Mucosa of gallbladder (tissue), 1 donor: ENCODE results near the gene PITRM1. TPM values are rescaled to one million over a fixed set of nuclear protein-coding genes. Genes with fewer than 3 reads are reported as not detected.

Experiments
- DNase-seq: peaks from one replicate; pipeline ENCODE4 v3.0.0-alpha.2; 2020; ENCODE audit warnings: low spot score
- total RNA-seq: library from RNA; stranded (reverse); gene quantifications from one replicate; pipeline ENCODE4 v1.2.1, GENCODE V29; 2021
- donor health status: DM: no; HTN: no; CAD: no.

The PITRM1 gene
- total RNA-seq, 1 donor from 2014 or later = 48.5 TPM

GRCh38 chr10:3166496-3167290, 5.9 kb downstream of the PITRM1 start:
- no peak for DNase-seq

GRCh38 chr10:3165196-3165595, 7.4 kb downstream of the PITRM1 start:
- DNase-seq = no peak

- no peak for DNase-seq
Observed at GRCh38 chr10:3163879-3164278, 8.7 kb downstream of the PITRM1 start.

- DNase-seq = no peak
Observed at GRCh38 chr10:3162533-3162932, 10.0 kb downstream of the PITRM1 start.

GRCh38 chr10:3159152-3159551, 13.4 kb downstream of the PITRM1 start:
- DNase-seq = no peak

GRCh38 chr10:3154666-3155065, 17.9 kb downstream of the PITRM1 start:
- no peak for DNase-seq

- no peak for DNase-seq
Observed at GRCh38 chr10:3152566-3152935, 20.0 kb downstream of the PITRM1 start.

- DNase-seq = no peak
Observed at GRCh38 chr10:3151889-3152565, 20.6 kb downstream of the PITRM1 start.

GRCh38 chr10:3150961-3151360, 21.6 kb downstream of the PITRM1 start:
- no peak for DNase-seq

- DNase-seq = no peak
Observed at GRCh38 chr10:3150366-3150765, 22.2 kb downstream of the PITRM1 start.

- no peak for DNase-seq
Observed at GRCh38 chr10:3149918-3150317, 22.7 kb downstream of the PITRM1 start.

GRCh38 chr10:3148994-3149393, 23.6 kb downstream of the PITRM1 start:
- DNase-seq = no peak

- no peak for DNase-seq
Observed at GRCh38 chr10:3148041-3148440, 24.5 kb downstream of the PITRM1 start.

- DNase-seq = no peak
Observed at GRCh38 chr10:3147117-3147820, 25.3 kb downstream of the PITRM1 start.

- no peak for DNase-seq
Observed at GRCh38 chr10:3146289-3146688, 26.3 kb downstream of the PITRM1 start.

- DNase-seq = no peak
Observed at GRCh38 chr10:3145366-3145765, 27.2 kb downstream of the PITRM1 start.

GRCh38 chr10:3143791-3144434, 28.7 kb downstream of the PITRM1 start:
- no peak for DNase-seq

GRCh38 chr10:3143366-3143765, 29.2 kb downstream of the PITRM1 start:
- no peak for DNase-seq

GRCh38 chr10:3142146-3142875, 30.3 kb downstream of the PITRM1 start:
- DNase-seq = no peak

GRCh38 chr10:3141351-3142005, 31.1 kb downstream of the PITRM1 start:
- DNase-seq = no peak

GRCh38 chr10:3140280-3140679, 32.3 kb downstream of the PITRM1 start:
- no peak for DNase-seq
